Measurements from ENCODE around the gene IFI35.
A peak's percentile ranks its signal among the peaks of the same experiment; 100 is the strongest.
"Not testable (repeated sequence)": the region's sequence is repeated elsewhere in the genome, so short reads cannot be mapped to it uniquely, and the experiment has no call there.

Gene IFI35

GRCh38 chr17:43006639-43007551 lies at the start of gene IFI35:
Gene IFI35 (plus strand): TSS chr17:43006784. CDS start chr17:43006948, 164 bp downstream.
- peak; percentile 17 for DNase-seq

- DNase-seq: peak; percentile 92
Observed at GRCh38 chr17:42964161-42964932, 42.2 kb upstream of the IFI35 start, which contains the start of gene AARSD1. Gene AARSD1 (minus strand): TSS chr17:42964454. CDS start chr17:42964440, 14 bp downstream.

- DNase-seq: no peak
Observed at GRCh38 chr17:42967925-42968324, 38.7 kb upstream of the IFI35 start.

GRCh38 chr17:42969001-42969581 lies 37.5 kb upstream of the IFI35 start:
- DNase-seq: no peak

- no peak for DNase-seq
Observed at GRCh38 chr17:42971589-42971988, 35.0 kb upstream of the IFI35 start.

- not testable (repeated sequence) for DNase-seq
Observed at GRCh38 chr17:42973323-42973722, 33.3 kb upstream of the IFI35 start.

- DNase-seq: no peak
Observed at GRCh38 chr17:42975265-42975664, 31.3 kb upstream of the IFI35 start.

GRCh38 chr17:42975701-42976100 lies 30.9 kb upstream of the IFI35 start:
- DNase-seq: not testable (repeated sequence)

GRCh38 chr17:42979511-42980273 lies 26.9 kb upstream of the IFI35 start, which contains the start of gene PTGES3L:
Gene PTGES3L (minus strand): TSS chr17:42980080. CDS start chr17:42980053, 27 bp downstream.
- DNase-seq: peak; percentile 16

GRCh38 chr17:42980274-42980765 lies 26.3 kb upstream of the IFI35 start, which contains the start of gene RUNDC1:
Gene RUNDC1 (plus strand): TSS chr17:42980565. CDS start chr17:42980577, 12 bp downstream.
- peak; percentile 69 for DNase-seq

GRCh38 chr17:42980766-42981397 lies 25.7 kb upstream of the IFI35 start:
- peak; percentile 25 for DNase-seq

GRCh38 chr17:42982266-42982665 lies 24.3 kb upstream of the IFI35 start:
- DNase-seq: no peak

- DNase-seq: no peak
Observed at GRCh38 chr17:42985225-42985624, 21.4 kb upstream of the IFI35 start.

- no peak for DNase-seq
Observed at GRCh38 chr17:42989141-42989540, 17.4 kb upstream of the IFI35 start.

GRCh38 chr17:42989726-42990652 lies 16.6 kb upstream of the IFI35 start:
- DNase-seq: peak; percentile 6

GRCh38 chr17:42991471-42991870 lies 15.1 kb upstream of the IFI35 start:
- DNase-seq: no peak

- DNase-seq: no peak
Observed at GRCh38 chr17:42992872-42993271, 13.7 kb upstream of the IFI35 start.

GRCh38 chr17:42993913-42994312 lies 12.7 kb upstream of the IFI35 start:
- not testable (repeated sequence) for DNase-seq

- no peak for DNase-seq
Observed at GRCh38 chr17:42997390-42997983, 9.1 kb upstream of the IFI35 start.

All from amniotic stem cell (primary cell).